ENCODE data around the gene FBXO42. TPM values are rescaled to one million over a fixed set of nuclear protein-coding genes. Genes with fewer than 3 reads are reported as not detected.

FBXO42 gene
- total RNA-seq, 2 experiments from 2014 or later: 14.3 to 14.9 TPM

DNA sequence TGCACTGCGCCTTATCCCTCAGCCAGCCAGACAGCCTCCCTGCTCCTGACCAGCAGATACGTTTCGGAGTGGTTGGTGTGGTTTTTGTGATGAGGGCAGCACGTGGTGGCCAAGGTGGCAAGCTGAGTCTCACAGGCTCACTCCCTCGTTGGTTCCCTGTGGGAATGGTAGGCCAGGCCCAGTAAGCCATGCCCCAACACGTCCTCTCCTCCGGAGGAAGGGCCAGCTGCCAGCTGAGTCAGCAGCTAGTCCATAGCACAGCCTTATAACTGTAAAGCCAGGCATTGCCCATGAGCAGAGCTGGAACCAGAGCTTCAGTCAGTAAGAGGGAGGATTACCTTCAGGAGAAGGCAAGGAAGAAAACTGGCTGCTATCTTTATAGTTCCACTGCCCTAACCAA, 44.3 kb upstream of the FBXO42 start:
- H3K4me3 ChIP-seq (ENCODE audit: low read length): no peak overlapping the region
- H3K9me3 ChIP-seq (ENCODE audit: control insufficient read depth in 1 of 2, insufficient read depth in 1 of 2, low read length in 2 of 2): no peaks in the 10 kb centered on the region
- POLR2A ChIA-PET: no interaction called here
- intact Hi-C loops (cut with DNase I, micrococcal nuclease): no loop called here
- peaks cover 67% of the 10 kb centered on the region for H3K36me3 ChIP-seq (ENCODE audit: insufficient read depth, low read length)
- no peak overlapping the region for H3K4me3 Mint-ChIP-seq
- H3K9me3 Mint-ChIP-seq: no peaks in the 10 kb centered on the region
- no peaks in the 10 kb centered on the region for H3K27me3 Mint-ChIP-seq
- H3K27me3 ChIP-seq (ENCODE audit: control insufficient read depth in 1 of 2, insufficient read depth in 2 of 2, low read length in 2 of 2): no peaks in the 10 kb centered on the region
- CTCF ChIA-PET: no interaction called here
- H3K36me3 Mint-ChIP-seq (ENCODE audit: low read depth): peaks cover 75% of the 10 kb centered on the region
- H3K27ac Mint-ChIP-seq: no peak overlapping the region
- ATAC-seq (ENCODE audit: poor library complexity) (no peak), DNase-seq (no peak)
- H3K4me1 Mint-ChIP-seq (ENCODE audit: low read depth): peaks cover 14% of the 10 kb centered on the region
- TF ChIP-seq, protein P1, sequence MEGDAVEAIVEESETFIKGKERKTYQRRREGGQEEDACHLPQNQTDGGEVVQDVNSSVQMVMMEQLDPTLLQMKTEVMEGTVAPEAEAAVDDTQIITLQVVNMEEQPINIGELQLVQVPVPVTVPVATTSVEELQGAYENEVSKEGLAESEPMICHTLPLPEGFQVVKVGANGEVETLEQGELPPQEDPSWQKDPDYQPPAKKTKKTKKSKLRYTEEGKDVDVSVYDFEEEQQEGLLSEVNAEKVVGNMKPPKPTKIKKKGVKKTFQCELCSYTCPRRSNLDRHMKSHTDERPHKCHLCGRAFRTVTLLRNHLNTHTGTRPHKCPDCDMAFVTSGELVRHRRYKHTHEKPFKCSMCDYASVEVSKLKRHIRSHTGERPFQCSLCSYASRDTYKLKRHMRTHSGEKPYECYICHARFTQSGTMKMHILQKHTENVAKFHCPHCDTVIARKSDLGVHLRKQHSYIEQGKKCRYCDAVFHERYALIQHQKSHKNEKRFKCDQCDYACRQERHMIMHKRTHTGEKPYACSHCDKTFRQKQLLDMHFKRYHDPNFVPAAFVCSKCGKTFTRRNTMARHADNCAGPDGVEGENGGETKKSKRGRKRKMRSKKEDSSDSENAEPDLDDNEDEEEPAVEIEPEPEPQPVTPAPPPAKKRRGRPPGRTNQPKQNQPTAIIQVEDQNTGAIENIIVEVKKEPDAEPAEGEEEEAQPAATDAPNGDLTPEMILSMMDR (IDR thresholded peaks at IDR 0.05): no peak
- H3K4me1 ChIP-seq (ENCODE audit: insufficient read depth, low read length): peaks cover 11% of the 10 kb centered on the region
- H3K27ac ChIP-seq (ENCODE audit: low read depth in 1 of 2, low read length in 2 of 2): no peak overlapping the region

DNA sequence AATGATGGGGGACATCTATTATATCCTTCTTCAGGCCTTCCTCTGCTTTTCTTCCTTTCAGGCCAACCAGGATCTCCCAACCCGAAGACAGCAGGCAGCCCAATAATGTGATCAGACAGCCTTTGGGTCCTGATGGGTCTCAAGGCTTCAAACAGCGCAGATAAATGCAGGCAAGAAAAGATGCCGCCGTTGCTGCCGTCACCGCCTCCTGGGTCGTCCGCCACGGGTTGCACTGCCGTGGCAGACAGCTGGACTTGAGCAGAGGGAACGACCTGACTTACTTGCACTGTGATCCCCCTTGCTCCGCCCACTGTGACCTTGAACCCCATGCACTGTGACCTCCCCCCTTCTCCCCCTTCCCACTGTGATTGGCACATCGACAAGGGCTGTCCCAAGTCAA, 42.7 kb upstream of the FBXO42 start:
- TF ChIP-seq, protein P1 (IDR thresholded peaks at IDR 0.05): no peak
- Mint-ChIP-seq H3K4me1 (ENCODE audit: low read depth) (peaks cover 28% of the 10 kb centered on the region), H3K27ac (no peak overlapping the region), H3K36me3 (ENCODE audit: low read depth) (peaks cover 90% of the 10 kb centered on the region), H3K27me3 (no peaks in the 10 kb centered on the region), H3K9me3 (no peaks in the 10 kb centered on the region), H3K4me3 (no peak overlapping the region)
- DNase-seq (no peak), ATAC-seq (ENCODE audit: poor library complexity) (no peak)
- Histone ChIP-seq H3K36me3 (ENCODE audit: insufficient read depth, low read length) (peaks cover 71% of the 10 kb centered on the region), H3K27me3 (ENCODE audit: control insufficient read depth in 1 of 2, insufficient read depth in 2 of 2, low read length in 2 of 2) (no peaks in the 10 kb centered on the region), H3K4me1 (ENCODE audit: insufficient read depth, low read length) (peaks cover 28% of the 10 kb centered on the region), H3K9me3 (ENCODE audit: control insufficient read depth in 1 of 2, insufficient read depth in 1 of 2, low read length in 2 of 2) (no peaks in the 10 kb centered on the region), H3K27ac (ENCODE audit: low read depth in 1 of 2, low read length in 2 of 2) (no peak overlapping the region), H3K4me3 (ENCODE audit: low read length) (no peak overlapping the region)
- ChIA-PET CTCF (no interaction called here), POLR2A (interaction anchor here (1.5 kb wide), 1 partner anchor 46 kb away, joined by 3 read pairs; the partner anchor contains the start of gene NECAP2)
- intact Hi-C loops (cut with DNase I, micrococcal nuclease): no loop called here

DNA sequence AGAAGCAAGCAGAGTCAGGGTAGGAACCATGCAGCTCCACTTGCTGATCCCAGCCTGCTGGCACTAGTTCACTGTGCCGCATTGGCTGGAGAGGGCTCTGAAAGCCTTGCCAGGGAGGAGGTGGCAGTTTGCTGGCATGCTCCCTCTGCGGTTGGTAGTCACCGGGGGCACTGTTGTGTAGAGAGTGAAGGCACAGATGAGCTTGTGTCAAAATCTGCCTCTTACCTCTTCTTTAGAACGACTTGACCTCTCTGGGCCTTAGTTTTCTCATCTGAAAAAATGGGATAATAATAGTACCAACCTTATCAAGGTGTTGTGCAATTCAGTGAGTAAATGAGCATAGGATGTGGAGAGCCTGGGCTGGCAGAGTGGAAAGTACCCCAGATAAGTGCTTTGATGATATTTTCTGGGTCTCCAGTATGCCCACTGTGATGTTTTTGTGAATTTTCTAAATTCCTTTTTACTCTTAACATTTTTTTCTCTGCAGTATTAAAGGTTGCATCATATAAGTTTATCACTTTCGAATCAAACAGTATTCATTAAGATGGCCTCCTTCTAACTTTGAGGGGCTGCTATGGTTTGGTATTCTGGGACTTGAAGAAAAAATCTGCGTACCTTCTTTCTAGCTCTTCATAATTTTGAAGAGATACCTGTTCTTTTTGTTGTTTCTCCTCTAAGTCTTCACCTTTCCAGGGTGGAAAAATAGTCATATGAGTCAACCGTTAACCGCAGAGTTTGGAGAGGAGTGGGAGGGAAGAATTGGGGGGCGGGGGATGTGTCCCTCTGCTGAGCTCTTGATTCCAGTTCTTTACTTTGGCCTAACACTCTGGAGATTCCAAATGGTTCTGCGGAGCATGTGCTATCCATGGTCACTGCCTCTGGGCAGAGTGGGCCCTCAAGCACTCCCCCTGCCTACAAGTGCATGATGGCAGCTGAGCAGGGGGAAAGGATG, 41.6 kb upstream of the FBXO42 start:
- DNase-seq (no peak), ATAC-seq (ENCODE audit: poor library complexity) (no peak)
- no peaks in the 10 kb centered on the region for H3K27me3 Mint-ChIP-seq
- Histone ChIP-seq H3K36me3 (ENCODE audit: insufficient read depth, low read length) (peaks cover 69% of the 10 kb centered on the region), H3K4me1 (ENCODE audit: insufficient read depth, low read length) (peaks cover 34% of the 10 kb centered on the region), H3K27ac (ENCODE audit: low read depth in 1 of 2, low read length in 2 of 2) (no peak overlapping the region), H3K27me3 (ENCODE audit: control insufficient read depth in 1 of 2, insufficient read depth in 2 of 2, low read length in 2 of 2) (no peaks in the 10 kb centered on the region), H3K9me3 (ENCODE audit: control insufficient read depth in 1 of 2, insufficient read depth in 1 of 2, low read length in 2 of 2) (no peaks in the 10 kb centered on the region), H3K4me3 (ENCODE audit: low read length) (no peak overlapping the region)
- ChIA-PET CTCF (no interaction called here), POLR2A (interaction anchor here (1.5 kb wide), 1 partner anchor 47 kb away, joined by 3 read pairs; the partner anchor contains the start of gene NECAP2)
- H3K9me3 Mint-ChIP-seq: no peaks in the 10 kb centered on the region
- H3K4me3 Mint-ChIP-seq: no peak overlapping the region
- H3K36me3 Mint-ChIP-seq (ENCODE audit: low read depth): peaks cover 81% of the 10 kb centered on the region
- TF ChIP-seq, protein P1 (IDR thresholded peaks at IDR 0.05): no peak
- intact Hi-C loops (cut with DNase I, micrococcal nuclease): no loop called here
- H3K27ac Mint-ChIP-seq: peak overlapping the region; percentile 17
- H3K4me1 Mint-ChIP-seq (ENCODE audit: low read depth): peaks cover 31% of the 10 kb centered on the region

Data from CD4-positive, alpha-beta T cell (primary cell).